Choroid plexus epithelial cell (primary cell): Measurements from ENCODE around the gene PTBP3.

Experiments used
- DNase-seq: peaks from one replicate; pipeline ENCODE4 v3.0.0-alpha.2; 2010; ENCODE audit warnings: low read depth
- H3K4me3 ChIP-seq: 2 replicates; pipeline ENCODE4 v1.5.1; 2011; ENCODE audit warnings: low read depth, mild to moderate bottlenecking, control low read depth, low read length, moderate library complexity
- CTCF ChIP-seq: conservative IDR thresholded peaks from 2 replicates; pipeline ENCODE4 v1.5.1; 2011; ENCODE audit warnings: low read depth, mild to moderate bottlenecking, control low read depth, inconsistent platforms, low read length, moderate library complexity

Gene PTBP3

GRCh38 chr9:112239284-112239683 lies 94.1 kb downstream of the PTBP3 start:
- TF ChIP-seq CTCF: no peak
- DNase-seq: no peak
- H3K4me3 ChIP-seq: no peak overlapping the region

GRCh38 chr9:112234779-112235178 lies 98.6 kb downstream of the PTBP3 start:
- TF ChIP-seq CTCF: no peak
- H3K4me3 ChIP-seq: no peak overlapping the region
- DNase-seq: no peak

GRCh38 chr9:112233769-112234168 lies 99.7 kb downstream of the PTBP3 start:
- no peak overlapping the region for H3K4me3 ChIP-seq
- no peak for TF ChIP-seq CTCF
- peak; percentile 92 for DNase-seq

GRCh38 chr9:112232233-112232632 lies 101.2 kb downstream of the PTBP3 start:
- DNase-seq: no peak
- no peak for TF ChIP-seq CTCF
- H3K4me3 ChIP-seq: no peak overlapping the region

GRCh38 chr9:112226091-112226490 lies 107.3 kb downstream of the PTBP3 start:
- DNase-seq: no peak
- no peak for TF ChIP-seq CTCF
- H3K4me3 ChIP-seq: no peak overlapping the region

- peak; percentile 53 for DNase-seq
- no peak for TF ChIP-seq CTCF
- H3K4me3 ChIP-seq: no peak overlapping the region
These were observed 108.8 kb downstream of the PTBP3 start for GRCh38 chr9:112224401-112225289.

GRCh38 chr9:112218908-112219307 lies 114.5 kb downstream of the PTBP3 start:
- no peak overlapping the region for H3K4me3 ChIP-seq
- no peak for TF ChIP-seq CTCF
- no peak for DNase-seq
